Measurements from ENCODE around the gene WIPI1. TPM values are rescaled to one million over a fixed set of nuclear protein-coding genes. Genes with fewer than 3 reads are reported as not detected.
"Not testable (repeated sequence)": the region's sequence is repeated elsewhere in the genome, so short reads cannot be mapped to it uniquely, and the experiment has no call there.

The WIPI1 gene
- total and polyA plus RNA-seq, 10 of the 15 experiments (the other 5 are each of a cell fraction or from before 2014, with no cell fraction given), result 6.5 to 44.5 (median 26.2) TPM

DNA sequence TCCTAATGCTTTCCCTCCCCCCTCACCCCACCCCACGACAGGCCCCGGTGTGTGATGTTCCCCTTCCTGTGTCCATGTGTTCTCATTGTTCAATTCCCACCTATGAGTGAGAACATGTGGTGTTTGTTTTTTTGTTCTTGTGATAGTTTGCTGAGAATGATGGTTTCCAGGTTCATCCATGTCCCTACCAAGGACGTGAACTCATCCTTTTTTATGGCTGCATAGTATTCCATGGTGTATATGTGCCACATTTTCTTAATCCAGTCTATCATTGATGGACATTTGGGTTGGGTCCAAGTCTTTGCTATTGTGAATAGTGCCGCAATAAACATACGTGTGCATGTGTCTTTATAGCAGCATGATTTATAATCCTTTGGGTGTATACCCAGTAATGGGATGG, 53.5 kb downstream of the WIPI1 start:
- 95% methylated on average over 5 of the region's 5 CpGs for WGBS (ENCODE audit: insufficient coverage, insufficient replicate concordance, low lambda C conversion rate, missing lambda C conversion rate)
- H3K9ac ChIP-seq (ENCODE audit: control insufficient read depth, insufficient read depth, low read length); ATAC-seq; H3K36me3 ChIP-seq (ENCODE audit: control insufficient read depth in 2 of 2, insufficient read depth in 2 of 2, low read length in 1 of 2); BruUV-seq (replicated peaks); POLR2A ChIA-PET; H3K4me3 ChIP-seq; H4K20me1 ChIP-seq (ENCODE audit: control insufficient read depth, insufficient read depth); SMC1A ChIA-PET (ENCODE audit: uncharacterized antibody, unreplicated experiment); FAIRE-seq; H3K4me2 ChIP-seq (ENCODE audit: control insufficient read depth, insufficient read depth); DNase-seq (ENCODE audit: low read depth, low spot score); in situ Hi-C loops (cut with MboI); H3K27me3 ChIP-seq (replicated peaks in 1 of 2; ENCODE audit: control insufficient read depth in 2 of 2, insufficient read depth in 2 of 2, low read length in 1 of 2); H2AFZ ChIP-seq (ENCODE audit: control insufficient read depth, low read depth, low read length); H3K9me3 ChIP-seq (replicated peaks; ENCODE audit: control insufficient read depth, insufficient read depth, low read length); H3K79me2 ChIP-seq (ENCODE audit: control insufficient read depth, insufficient read depth, low read length); intact Hi-C loops (cut with micrococcal nuclease; ENCODE audit: unreplicated experiment); H3K27ac ChIP-seq (ENCODE audit: control insufficient read depth, insufficient read depth); H3K4me1 ChIP-seq (ENCODE audit: control insufficient read depth, insufficient read depth, low read length): not testable (repeated sequence)
- CTCF ChIA-PET, result interaction anchor here (2.8 kb wide), 1 partner anchor 231 kb away, joined by 7 read pairs; no protein-coding TSS in a partner anchor
- RAD21 ChIA-PET (ENCODE audit: unreplicated experiment), result interaction anchor here (0.6 kb wide), 1 partner anchor 25 kb away, joined by 3 read pairs; no protein-coding TSS in a partner anchor

DNA sequence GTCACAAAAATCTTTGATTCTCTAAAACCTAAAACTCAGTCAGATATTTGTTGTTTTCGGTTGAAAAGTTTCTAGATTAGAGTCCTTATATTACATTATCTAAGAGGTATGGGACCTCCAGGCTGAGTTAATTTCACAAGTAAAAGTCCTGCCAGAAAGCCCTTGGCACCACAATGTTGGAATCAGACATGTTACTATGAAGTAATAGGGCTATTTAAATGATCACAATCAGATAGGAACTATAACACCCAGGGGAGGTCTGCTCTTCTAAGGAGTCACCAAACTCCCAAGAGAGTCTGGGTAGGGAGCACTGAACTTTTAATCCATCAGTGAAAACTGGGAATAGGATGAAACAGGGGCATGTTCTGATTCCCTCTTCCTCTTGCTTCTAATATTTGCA, 54.2 kb downstream of the WIPI1 start:
- Histone ChIP-seq H2AFZ (ENCODE audit: control insufficient read depth, low read depth, low read length) (no peak overlapping the region), H3K36me3 (ENCODE audit: control insufficient read depth in 2 of 2, insufficient read depth in 2 of 2, low read length in 1 of 2) (no peaks in the 10 kb centered on the region), H3K4me2 (ENCODE audit: control insufficient read depth, insufficient read depth) (no peak overlapping the region), H3K4me3 (no peak overlapping the region), H3K27ac (ENCODE audit: control insufficient read depth, insufficient read depth) (no peak overlapping the region), H3K9ac (ENCODE audit: control insufficient read depth, insufficient read depth, low read length) (no peak overlapping the region), H3K79me2 (ENCODE audit: control insufficient read depth, insufficient read depth, low read length) (no peaks in the 10 kb centered on the region), H3K9me3 (replicated peaks; ENCODE audit: control insufficient read depth, insufficient read depth, low read length) (no peaks in the 10 kb centered on the region; the same call in 2 of the 3 replicates), H3K27me3 (replicated peaks in 1 of 2; ENCODE audit: control insufficient read depth in 2 of 2, insufficient read depth in 2 of 2, low read length in 1 of 2) (no peaks in the 10 kb centered on the region), H4K20me1 (ENCODE audit: control insufficient read depth, insufficient read depth) (no peaks in the 10 kb centered on the region), H3K4me1 (ENCODE audit: control insufficient read depth, insufficient read depth, low read length) (peaks cover 6% of the 10 kb centered on the region)
- ChIA-PET RAD21 (ENCODE audit: unreplicated experiment) (interaction anchor here (0.6 kb wide), 1 partner anchor 24 kb away, joined by 3 read pairs; no protein-coding TSS in a partner anchor), CTCF (interaction anchor here (2.8 kb wide), 1 partner anchor 231 kb away, joined by 7 read pairs; no protein-coding TSS in a partner anchor), POLR2A (no interaction called here), SMC1A (ENCODE audit: uncharacterized antibody, unreplicated experiment) (interaction anchor here (0.7 to 0.8 kb wide), 2 partner anchors 13 to 138 kb away, joined by 3 to 4 read pairs; no protein-coding TSS in a partner anchor)
- intact Hi-C loops (cut with micrococcal nuclease; ENCODE audit: unreplicated experiment) (no loop called here), in situ Hi-C loops (cut with MboI) (no loop called here)
- ATAC-seq (no peak), DNase-seq (ENCODE audit: low read depth, low spot score) (no peak), FAIRE-seq (no peak)
- WGBS (ENCODE audit: insufficient coverage, insufficient replicate concordance, low lambda C conversion rate, missing lambda C conversion rate), result 94% methylated on average over 1 of the region's 1 CpG
- BruUV-seq (replicated peaks), result no TSS peak
- TF ChIP-seq, protein P1, sequence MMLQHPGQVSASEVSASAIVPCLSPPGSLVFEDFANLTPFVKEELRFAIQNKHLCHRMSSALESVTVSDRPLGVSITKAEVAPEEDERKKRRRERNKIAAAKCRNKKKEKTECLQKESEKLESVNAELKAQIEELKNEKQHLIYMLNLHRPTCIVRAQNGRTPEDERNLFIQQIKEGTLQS (IDR thresholded peaks at IDR 0.05; ENCODE audit: borderline replicate concordance, extremely low read depth, low read depth, low read length), result no peak
- TF ChIP-seq SMAD1 (IDR thresholded peaks at IDR 0.05; ENCODE audit: low read depth, partially characterized antibody) (no peak), RBBP5 (conservative IDR thresholded peaks at IDR 0.05) (no peak), CEBPZ (IDR thresholded peaks at IDR 0.05; ENCODE audit: low read depth, low read length) (no peak), TCF12 (IDR thresholded peaks at IDR 0.05; ENCODE audit: low read depth, low read length) (no peak), EGR1 (IDR thresholded peaks at IDR 0.05; ENCODE audit: borderline replicate concordance in 1 of 2, low read depth in 2 of 2, low read length in 2 of 2) (no peak), POLR2A (IDR thresholded peaks at IDR 0.05; ENCODE audit: low read depth, low read length) (no peak), PKNOX1 (IDR thresholded peaks at IDR 0.05) (no peak), NFYA (IDR thresholded peaks at IDR 0.05; ENCODE audit: borderline replicate concordance, low read depth, low read length) (no peak), ZSCAN29 (IDR thresholded peaks at IDR 0.05) (no peak), TCF3 (IDR thresholded peaks at IDR 0.05; ENCODE audit: borderline replicate concordance, insufficient read depth, low read depth, low read length) (no peak)
- TF ChIP-seq, protein P2, sequence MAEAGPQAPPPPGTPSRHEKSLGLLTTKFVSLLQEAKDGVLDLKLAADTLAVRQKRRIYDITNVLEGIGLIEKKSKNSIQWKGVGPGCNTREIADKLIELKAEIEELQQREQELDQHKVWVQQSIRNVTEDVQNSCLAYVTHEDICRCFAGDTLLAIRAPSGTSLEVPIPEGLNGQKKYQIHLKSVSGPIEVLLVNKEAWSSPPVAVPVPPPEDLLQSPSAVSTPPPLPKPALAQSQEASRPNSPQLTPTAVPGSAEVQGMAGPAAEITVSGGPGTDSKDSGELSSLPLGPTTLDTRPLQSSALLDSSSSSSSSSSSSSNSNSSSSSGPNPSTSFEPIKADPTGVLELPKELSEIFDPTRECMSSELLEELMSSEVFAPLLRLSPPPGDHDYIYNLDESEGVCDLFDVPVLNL (IDR thresholded peaks at IDR 0.05; ENCODE audit: low read depth, low read length), result no peak
